Activated CD4-positive, alpha-beta T cell treated with anti-CD3 and anti-CD28 coated beads, Interleukin-2, amount 50 U/mL, for 16 hours (primary cell): ENCODE results near the gene DNAJC1.
"Not testable (repeated sequence)": the region's sequence is repeated elsewhere in the genome, so short reads cannot be mapped to it uniquely, and the experiment has no call there.

ENCODE experiments used
- DNase-seq: peaks from one replicate; pipeline ENCODE4 v3.0.0-alpha.2; 2020

DNAJC1 gene, protein sequence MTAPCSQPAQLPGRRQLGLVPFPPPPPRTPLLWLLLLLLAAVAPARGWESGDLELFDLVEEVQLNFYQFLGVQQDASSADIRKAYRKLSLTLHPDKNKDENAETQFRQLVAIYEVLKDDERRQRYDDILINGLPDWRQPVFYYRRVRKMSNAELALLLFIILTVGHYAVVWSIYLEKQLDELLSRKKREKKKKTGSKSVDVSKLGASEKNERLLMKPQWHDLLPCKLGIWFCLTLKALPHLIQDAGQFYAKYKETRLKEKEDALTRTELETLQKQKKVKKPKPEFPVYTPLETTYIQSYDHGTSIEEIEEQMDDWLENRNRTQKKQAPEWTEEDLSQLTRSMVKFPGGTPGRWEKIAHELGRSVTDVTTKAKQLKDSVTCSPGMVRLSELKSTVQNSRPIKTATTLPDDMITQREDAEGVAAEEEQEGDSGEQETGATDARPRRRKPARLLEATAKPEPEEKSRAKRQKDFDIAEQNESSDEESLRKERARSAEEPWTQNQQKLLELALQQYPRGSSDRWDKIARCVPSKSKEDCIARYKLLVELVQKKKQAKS

DNA sequence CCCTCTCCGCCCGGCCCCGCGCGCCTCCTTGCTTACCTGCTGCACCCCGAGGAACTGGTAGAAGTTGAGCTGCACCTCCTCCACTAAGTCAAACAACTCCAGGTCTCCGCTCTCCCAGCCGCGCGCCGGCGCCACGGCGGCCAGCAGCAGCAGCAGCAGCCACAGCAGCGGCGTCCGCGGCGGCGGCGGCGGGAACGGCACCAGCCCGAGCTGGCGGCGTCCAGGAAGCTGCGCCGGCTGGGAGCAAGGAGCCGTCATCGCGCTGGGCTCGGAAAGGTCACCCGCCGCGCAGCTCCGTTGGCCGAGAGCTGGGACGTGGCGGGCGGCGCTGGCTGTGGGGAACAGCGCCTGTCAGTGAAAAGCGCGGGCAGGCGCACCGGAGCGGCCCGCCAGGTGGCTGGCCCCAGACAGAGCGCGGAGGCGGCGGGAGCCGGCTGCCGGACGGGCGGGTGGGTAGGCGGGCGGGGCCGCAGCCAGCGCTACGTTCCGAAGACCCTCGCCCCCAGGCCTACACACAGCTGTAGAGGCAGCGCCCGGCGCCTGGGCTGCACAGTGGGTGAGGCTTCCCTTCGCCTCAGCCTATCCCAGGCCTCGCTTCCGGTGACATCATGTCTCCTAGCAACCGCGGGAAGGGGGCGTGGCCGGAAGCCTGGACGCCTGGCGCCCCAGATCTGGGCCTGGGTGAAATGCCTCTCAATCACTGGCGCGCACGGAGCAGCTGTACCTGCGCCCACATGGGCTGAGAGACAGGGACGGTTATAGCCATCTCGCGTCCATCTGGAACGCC, at the start of gene DNAJC1:
Gene DNAJC1, minus strand, starts transcription at position 554 of the 787 bp plus-strand sequence. Its CDS starts 296 bp downstream, at position 258.
- DNase-seq: peak; percentile 98

DNA sequence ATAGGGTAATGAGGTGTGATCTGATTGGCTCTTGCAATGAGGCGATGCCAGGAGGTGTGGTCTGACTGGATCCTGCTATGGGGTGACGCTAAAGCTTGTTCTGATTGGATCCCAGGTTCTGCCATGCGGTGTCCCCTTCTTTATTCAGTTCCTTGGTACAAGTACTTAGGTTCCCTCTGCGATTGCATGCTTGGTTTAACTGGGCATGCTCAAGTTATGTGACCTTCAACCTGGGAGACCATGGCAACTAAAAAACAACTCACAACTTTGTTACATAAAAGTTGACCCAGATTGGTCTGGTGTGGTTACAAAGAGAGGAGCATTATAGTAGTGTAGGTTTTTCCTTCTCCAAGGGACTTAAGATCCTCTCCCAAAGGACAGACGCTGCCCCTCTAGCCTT, 49.5 kb upstream of the DNAJC1 start:
- no peak for DNase-seq

DNA sequence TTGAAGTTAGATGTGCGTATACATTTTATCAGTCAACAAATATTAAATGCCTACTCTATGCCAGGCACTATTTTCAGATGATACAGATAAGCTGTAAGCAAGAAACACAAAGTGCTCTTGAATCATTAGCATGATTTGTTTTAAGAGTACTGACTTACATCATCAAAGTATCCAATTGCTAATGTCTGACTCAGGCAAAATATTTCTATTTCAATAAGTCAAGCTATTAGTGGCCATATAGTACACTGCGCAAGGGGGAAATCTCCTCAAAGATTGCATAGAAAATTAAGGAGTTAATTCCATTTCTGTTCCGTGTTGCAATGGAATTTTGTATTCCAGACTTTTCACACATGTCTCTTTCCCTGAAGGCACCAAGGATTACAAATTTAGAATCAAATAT, 46.1 kb upstream of the DNAJC1 start:
- no peak for DNase-seq

DNA sequence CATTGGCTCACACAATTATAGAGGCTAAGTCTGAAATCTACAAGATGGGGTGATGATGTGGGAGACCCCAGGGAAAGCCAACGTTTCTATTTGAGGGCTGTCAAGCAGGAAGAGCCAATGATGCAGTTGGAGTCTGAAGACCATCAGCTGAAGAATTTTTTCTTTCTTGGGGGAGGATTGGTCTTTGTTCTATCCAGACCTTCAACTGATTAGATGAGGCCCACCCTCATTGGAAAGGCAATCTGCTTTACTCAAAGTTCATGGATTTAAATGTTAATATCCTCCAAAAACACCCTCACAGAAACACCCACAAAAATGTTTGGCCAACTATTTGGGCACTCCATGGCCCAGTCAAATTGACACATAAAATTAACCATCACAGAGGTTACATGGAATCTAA, 44.3 kb upstream of the DNAJC1 start:
- no peak for DNase-seq

DNA sequence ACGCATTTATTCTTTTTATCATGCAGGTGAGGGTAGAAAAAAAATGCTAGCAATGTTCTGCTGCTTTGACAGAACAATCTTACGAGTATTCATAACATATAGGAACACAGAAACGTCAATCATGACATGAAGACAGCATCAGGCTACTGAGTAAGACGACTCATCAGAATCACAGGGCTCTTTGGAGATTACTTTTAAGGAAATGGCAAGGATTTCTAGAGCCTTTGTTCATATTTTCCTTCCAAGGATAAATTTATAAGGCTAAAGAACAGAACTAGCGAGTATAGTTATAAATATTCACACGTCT, 39.8 kb upstream of the DNAJC1 start:
- DNase-seq: no peak

DNA sequence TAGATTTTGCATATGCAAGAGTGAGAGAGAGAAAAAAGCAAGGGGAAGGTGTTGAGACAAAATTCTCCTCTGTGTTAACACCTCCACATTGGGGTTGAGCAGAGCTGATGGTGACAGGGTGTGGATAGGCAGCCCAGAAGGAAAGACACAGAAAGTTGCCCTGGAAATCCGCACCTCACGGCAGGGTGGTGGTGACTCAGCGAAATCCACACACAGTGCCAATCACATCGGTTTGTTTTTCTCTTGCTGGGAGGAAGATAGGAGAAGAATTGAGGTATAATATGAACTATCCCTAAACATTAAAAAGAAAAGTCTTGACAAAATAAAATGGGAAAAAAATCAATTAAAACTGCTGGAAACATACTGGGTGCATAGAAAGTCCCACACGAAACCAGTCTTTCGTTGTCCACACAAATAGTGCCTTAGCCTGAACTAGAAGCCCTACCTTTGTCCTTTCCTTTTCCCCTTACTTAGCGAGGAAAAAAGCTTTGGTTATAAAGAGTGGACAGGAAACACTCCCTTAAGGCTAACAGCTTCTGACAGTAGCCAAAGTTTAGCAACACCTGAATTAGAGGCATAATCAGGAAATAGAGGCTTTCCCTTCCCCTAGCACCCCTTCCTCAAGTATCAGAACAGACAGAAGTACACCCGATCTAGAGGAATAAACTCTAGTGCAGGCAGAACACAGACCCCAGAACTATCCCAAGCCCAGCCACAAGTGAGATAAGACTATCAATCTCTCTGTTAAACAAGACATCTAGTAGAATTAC, 39.2 kb upstream of the DNAJC1 start:
- DNase-seq: no peak

DNA sequence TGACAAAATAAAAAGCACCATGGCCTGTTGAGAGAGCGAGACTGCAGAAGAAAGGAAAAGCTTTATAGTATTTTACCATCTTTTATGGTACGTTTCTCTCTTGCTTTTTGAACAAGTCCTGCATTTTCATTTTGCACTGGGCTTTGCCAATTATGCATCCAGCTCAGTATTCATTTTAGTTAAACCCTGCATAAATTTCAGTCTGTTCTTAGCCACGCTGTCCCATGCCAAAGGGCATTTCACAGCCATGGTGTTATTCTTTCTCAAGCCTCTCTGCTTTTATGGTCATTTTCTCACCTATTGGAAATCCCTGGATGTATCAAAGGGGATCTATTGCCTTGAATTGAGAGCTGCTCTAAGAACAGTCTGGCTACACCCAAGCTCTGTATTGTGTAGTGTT, 30.8 kb upstream of the DNAJC1 start:
- no peak for DNase-seq

DNA sequence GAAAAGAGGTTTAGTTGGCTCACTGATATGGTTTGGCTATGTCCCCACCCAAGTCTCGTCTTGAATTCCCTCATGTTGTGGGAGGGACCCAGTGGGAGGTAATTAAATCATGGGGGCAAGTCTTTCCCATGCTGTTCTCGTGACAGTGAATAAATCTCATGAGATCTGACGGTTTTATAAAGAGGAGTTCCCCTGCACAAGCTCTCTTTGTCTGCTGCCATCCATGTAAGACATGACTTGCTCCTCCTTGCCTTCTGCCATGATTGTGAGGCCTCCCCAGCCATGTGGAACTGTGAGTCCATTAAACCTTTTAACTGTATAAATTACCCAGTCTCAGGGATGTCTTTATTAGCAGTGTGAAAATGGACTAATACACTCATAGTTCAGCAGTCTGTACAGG, 28.7 kb upstream of the DNAJC1 start:
- not testable (repeated sequence) for DNase-seq

DNA sequence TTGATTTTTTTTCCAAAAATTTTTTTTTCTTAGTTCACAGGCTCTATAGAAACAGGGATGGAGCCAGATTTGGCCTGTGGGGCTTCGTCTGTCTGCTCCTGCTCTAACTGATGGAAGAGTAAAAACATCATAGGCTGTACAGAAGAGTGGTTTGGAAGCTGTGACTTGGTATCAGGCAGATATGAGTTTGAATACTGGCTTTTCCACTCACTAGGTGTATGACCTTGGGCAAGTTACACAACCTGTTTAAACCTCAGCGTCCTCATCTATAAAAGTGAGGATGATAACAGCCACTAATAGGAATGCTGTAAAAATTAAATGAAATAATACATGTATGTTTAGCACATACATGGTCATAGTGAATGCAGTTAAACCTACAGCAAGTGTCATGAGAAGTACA, 26.9 kb upstream of the DNAJC1 start:
- no peak for DNase-seq

DNA sequence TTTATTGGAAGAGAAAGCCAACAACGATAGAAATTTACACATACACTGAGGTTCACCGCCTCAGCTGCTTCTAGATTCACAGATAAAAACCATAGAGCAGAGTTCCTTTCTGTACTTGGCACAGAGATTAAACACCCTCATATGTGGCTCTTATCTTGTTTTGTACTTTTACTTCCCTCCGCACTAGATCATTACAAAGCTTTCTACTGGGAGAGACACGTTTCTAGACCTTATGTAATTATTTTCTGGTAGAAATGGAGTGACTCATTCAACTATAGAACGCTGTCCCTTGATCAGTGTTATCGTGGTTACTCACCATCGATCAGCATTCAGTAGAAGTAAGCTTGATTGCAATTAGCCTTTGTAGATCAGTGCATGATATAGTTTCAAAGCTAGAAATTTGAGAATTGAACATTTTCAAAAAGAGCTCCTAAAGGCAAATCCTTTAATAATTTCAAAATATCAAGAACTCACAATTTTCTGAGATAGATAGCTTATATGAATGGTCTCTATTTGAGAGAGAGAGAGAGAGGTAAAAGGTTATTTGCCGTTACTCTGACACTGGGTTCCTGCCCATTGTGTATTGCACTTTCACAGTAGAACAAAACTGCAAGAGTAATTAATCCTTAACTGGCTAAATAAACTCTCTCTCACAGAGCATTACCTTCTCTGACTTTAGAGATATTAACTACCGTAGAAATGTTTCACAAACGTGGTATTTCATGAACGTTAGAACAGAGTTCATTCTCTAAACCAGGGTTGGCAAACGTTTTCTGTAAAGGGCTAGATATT, 26.1 kb upstream of the DNAJC1 start:
- DNase-seq: no peak

DNA sequence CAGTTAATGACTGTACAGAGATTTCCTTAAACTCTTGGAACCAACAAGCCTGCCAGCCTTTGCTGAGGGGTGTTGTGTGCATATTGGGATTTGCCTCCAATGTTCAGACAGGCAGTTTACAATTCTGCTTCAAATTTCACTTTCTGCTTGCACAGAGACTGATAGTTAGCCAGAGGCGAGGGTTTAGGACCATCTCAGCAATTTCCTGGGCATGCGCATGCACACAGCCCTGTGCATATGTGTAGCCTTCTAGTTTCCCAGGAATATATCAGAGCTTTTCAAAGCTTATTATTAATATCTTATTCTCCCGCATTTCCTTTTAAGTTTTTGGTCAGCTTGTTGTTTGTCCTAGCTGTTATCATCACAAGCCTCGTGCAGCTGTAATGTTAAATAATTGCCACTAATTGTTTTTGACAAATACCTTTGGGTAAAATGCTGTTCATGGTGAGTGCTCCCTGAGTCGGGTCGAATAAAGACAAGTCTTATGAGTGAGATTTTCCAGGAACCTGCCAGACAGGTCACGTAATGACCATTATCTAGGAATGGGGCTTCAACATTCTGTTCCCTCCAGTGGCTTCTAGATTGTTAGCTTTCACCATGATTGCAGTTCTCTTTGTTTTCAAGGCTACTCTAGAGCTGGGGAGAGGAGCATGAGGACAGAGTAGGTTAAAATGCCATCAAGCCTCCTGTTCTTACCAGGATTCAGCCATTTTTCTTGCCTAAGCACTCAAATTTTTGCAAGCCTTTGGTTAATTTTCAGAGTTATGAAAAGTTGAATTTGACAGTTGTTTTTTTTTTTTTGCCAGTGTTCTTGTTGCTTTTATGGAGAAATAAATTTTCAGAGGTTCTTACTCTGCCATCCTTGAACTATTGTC, 24.1 kb upstream of the DNAJC1 start:
- no peak for DNase-seq

DNA sequence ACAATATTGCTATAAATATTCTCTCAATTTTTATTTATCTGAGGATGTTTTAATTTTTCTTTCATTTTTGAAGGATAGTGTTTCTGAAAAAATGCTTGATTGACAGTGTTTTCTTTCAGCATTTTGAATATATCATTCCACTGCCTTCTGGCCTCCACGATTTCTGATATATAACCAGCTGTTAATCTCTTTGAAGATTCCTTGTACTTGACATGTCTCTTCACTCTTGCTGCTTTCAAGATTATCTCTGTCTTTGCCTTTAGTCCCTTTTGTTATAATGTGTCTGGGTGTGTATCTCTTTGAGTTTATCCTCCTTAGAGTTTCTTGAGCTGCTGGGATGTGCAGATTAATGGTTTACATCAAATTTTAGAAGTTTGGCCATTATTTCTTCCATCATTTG, 22.8 kb upstream of the DNAJC1 start:
- DNase-seq: no peak

DNA sequence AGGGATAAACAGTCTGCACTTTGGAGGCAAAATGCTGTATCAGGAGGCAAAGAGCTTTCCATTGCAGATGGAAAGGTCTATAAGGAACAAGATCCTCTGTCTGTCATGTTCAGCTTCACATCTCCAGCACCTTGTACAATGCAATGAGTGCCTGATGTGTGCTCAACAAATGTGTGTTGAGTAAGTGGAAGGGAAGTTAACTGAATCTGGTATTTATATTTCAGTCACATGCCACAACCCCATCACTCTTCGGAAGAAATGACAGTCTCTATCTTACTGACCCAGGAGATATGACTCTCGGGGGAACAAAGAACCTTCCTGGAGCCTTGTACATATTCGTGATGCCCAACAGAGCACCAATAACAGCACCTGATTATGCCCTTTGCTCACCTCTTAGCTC, 20.0 kb upstream of the DNAJC1 start:
- DNase-seq: no peak

DNA sequence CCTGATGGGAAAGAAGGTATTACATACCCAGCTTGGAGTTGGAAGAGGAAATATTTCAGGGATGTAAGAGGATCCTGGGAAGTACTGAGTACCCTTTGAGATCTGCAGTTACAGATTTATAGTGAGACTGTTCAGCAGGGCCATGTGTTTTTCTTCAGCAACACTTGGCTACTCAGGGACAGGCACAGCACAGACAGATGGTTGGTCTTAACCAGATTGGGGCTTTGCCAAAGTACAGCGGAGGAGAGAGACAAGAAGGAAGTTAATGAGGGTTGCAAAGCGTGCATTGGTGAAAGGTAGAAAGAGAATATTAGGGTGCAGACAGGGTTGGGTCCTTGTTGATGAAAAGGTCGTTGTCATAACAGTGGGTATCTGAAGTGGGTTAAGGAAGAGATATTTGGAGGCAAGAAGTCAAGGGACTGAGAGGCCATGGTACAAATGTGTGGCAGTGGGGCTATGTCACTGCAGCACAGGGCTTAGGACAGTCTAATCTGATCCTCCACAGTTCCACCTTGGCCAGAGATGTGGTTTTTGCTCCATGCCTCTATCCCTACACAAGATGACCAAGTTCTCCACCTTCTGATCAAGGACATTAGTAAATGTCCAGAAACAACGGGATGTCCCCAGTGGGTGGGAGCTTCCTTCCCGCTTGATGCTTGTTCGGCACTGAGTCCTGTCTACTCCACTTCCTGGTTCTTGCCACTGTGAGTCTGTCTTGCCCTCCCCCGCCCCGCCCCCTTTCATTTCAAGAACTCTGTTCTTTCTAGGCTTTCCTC, 18.9 kb upstream of the DNAJC1 start:
- peak; percentile 16 for DNase-seq

DNA sequence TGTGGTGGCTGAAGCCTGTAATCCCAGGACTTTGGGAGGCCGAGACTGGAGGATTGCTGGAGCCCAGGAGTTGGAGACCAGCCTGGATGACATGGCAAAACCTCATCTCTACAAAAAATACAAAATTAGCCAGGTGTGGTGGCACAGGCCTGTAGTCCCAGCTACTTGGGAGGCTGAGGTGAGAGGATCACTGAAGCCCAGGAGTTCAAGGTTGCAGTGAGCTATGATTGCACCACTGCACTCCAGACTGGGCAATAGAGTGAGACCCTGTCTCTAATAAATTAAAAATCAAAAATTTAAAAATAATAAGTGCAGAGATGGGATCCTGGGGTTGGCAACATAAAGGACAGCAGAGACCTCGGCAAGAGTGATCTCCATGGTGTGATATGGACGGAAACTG, 17.6 kb upstream of the DNAJC1 start:
- DNase-seq: not testable (repeated sequence)

DNA sequence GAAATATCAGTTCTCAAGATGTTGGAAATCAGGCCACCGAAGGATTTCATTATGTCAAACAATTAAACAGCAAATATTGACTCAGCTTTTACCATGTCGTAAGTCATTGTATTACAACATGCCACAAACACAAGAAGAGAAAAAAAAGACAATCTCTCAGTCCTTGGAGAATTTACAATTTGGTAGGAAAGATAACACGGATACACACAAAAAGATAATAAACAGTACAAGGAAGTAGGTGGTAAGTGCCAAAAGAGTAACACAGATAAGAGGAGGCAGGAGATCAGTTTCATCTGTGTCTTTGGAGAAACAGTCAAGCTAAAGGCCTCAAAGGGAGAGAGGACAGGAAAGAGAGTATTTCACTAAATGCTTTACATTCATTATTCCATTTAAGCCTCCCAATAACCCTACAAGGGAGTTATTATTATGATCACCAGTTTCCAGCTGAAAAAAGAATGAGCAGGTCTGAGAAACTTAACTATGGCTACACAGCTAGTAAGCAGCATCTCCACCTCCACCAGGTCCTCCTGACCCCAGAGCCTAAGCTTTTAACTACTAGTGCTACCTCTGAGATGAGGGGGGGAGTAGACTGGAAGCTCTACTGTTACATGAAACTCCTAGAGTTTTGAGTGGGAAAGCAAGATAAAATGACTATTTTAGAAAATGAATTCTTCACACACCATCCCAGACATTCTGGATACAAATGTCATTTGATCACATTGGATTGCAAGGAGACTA, 13.9 kb upstream of the DNAJC1 start:
- no peak for DNase-seq

DNA sequence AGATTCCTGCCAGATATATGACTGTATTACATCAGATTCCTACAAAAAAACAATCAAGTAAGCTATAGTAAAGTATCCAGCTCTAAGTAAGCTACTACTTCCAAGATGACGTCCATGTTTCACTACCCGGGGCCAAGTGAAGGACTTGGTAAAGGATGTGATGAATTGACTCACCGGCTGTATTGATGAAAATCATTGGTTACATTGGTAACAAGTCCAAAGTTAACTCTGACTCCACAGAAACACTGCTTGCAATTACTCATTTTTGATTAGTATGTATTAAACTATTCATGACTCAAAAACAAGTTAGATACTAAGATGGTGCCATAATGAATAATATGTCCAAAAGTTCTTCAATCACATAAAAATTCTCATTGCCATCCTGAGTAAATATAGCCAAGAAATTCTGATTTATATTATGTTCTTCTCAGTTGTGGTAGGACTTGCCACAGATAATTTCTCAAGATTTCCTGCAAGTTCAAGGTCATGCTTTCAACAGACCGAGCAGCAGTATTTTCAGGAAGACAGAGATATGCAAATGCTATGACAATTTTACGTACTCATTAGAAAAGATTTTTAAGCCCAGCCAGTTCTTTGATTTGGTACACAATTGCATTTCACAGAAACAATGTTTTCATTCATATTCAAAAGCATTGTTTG, 12.6 kb upstream of the DNAJC1 start:
- DNase-seq: no peak

DNA sequence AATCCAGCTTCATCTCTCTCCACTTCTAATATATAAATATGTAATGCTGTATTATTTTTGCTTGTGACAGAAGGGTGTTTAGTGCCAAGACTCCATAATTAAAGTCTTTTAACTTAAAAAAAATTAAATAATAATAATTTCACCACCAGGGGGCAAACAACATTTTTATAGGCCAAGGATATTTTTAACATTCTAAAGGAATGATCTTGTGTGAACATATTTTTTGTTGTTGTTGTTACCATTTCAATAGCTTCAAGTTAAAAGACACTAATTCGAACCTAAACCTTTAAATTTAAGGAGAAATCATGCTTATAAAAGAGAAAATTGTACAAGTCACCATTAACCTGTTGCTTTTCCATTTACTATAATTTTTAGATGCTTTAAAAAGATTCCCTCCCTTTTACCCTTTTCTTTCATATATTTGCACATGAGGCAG, 7.5 kb upstream of the DNAJC1 start:
- DNase-seq: peak; percentile 12

DNA sequence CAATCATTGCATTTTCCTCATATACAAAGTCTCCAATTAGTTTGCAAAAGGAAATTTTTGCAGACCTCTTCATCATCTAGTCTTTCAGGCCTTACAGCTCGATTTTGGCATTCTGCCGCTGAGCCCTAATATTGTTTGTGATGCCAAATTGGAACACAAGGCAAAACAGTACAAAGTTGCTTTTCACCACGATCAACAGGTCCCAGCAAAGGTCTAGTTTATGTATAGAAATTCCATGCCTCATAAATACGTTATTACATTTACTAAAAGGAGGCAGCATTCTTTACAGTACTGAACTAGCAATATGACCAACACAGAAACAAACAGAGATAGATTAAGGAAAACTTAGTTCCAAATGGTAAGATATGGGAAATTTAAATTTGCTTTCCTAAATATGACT, 7.0 kb upstream of the DNAJC1 start:
- DNase-seq: no peak
